HG03064 (cell line): ENCODE measurements around the gene WRAP73.
"Not testable (repeated sequence)": the region's sequence is repeated elsewhere in the genome, so short reads cannot be mapped to it uniquely, and the experiment has no call there.

ENCODE experiments used
- ATAC-seq: cut with Tn5 transposase; IDR thresholded peaks from one replicate; pipeline ENCODE4 v1.9.1; 2021; ENCODE audit warnings: low read depth; ENCODE audit not compliant: unreplicated experiment

Gene WRAP73

GRCh38 chr1:3601743-3602142 lies 48.2 kb downstream of the WRAP73 start:
- ATAC-seq = no peak

GRCh38 chr1:3600354-3600753 lies 49.5 kb downstream of the WRAP73 start:
- no peak for ATAC-seq

DNA sequence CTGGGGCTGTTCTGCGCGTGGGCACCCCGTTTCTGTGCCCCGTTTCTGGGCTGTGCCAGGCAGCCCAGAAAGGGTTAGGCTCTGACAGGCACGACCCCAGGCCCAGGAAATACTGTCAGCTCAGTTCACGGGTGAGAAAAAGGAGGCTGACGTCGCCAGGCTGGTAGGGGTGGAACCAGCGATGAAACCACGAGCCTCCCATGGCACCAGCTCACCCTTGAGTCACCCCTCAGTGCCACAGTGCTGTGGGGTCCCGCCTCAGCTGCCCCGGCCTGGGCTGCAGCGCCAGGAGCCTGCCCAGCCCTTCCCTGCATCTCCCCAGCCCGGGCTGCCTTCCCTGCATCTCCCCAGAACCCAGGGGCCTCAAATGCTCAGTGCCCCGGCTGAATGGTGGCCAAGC lies 50.1 kb downstream of the WRAP73 start:
- ATAC-seq = no peak

DNA sequence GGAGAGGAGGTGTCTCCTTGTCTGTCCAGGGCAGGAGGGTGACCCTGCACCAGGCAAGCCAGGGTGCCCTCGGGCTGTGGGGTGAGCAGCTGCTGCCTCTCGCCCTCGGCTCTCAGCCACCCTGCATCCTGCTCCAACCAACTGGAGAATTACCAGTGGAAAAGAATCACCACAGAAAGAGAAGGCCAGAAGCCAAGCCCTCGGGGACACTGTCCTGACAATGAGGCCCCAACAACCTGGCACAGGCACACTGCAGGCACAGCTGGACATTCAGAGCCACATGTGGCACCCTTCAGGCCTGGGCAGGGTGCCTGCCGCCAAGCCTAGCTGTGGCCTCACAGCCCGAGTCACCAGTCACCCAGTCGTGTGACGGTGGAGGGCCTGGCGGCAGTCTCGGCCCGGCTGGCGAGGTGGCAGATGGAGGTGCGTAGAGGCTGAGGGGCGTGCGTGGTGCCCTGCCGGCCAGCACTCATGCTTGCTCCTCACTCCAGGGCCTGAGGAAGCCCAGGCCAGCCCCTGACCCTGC lies 50.6 kb downstream of the WRAP73 start:
- ATAC-seq = no peak

DNA sequence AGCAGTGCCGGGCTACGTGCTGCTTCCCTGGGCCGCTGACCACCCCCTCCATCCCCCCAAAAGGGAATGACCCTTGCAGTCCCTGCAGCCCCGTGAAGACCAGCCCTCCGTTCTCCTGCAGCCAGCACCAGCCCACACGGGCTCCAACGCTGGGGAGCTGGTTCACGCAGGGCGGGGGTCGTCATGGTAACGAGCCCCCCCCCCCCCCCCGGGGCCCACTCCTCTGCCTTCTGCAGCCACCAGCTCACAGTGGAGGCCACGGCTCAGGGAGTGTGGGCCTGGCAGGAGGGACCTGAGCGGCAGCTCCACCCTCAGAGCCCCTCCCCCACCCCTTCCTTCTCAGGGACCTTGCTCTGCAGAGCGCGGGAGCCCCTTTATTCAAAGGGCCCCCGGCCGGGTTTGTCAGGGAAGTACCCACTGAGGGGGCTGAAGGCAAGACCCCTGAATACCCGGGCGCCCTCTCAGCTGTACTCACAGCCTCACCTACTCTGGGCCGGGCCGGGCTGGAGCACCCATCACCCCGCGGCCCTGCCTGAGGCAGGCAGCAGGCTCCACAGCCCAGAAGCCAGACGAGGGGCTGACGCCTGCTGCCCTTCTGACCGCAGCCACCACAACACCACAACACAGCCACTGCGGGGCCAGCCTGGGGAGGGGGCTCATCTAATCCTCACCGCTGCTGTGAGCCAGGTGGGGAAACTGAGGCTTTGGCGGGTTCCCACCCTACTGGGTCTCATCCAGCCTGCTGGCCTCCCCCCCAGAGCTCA lies 51.2 kb downstream of the WRAP73 start:
- no peak for ATAC-seq

DNA sequence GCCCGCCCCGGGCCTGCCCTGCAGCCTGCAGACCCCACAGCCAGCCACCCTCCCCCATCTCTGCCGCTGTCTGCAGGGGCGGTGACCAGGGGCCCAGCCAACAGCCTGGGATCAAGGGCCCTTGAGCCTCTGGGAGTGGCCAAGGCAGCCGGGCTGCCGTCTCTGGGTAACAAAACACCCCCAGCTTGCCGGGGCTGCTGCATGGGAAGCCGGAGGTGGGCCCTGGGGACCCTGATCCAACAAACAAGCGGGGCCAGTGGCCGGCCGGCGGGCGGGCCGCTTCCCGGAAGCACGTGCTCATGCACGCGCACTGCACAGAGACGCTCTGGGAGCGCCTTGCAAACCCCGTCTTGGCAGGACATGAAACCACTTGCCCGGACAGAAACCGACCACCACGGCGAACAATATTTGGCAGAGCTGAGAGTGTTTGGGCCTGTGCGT lies 51.8 kb downstream of the WRAP73 start:
- no peak for ATAC-seq

GRCh38 chr1:3597599-3597964 lies 52.3 kb downstream of the WRAP73 start:
- ATAC-seq = no peak

DNA sequence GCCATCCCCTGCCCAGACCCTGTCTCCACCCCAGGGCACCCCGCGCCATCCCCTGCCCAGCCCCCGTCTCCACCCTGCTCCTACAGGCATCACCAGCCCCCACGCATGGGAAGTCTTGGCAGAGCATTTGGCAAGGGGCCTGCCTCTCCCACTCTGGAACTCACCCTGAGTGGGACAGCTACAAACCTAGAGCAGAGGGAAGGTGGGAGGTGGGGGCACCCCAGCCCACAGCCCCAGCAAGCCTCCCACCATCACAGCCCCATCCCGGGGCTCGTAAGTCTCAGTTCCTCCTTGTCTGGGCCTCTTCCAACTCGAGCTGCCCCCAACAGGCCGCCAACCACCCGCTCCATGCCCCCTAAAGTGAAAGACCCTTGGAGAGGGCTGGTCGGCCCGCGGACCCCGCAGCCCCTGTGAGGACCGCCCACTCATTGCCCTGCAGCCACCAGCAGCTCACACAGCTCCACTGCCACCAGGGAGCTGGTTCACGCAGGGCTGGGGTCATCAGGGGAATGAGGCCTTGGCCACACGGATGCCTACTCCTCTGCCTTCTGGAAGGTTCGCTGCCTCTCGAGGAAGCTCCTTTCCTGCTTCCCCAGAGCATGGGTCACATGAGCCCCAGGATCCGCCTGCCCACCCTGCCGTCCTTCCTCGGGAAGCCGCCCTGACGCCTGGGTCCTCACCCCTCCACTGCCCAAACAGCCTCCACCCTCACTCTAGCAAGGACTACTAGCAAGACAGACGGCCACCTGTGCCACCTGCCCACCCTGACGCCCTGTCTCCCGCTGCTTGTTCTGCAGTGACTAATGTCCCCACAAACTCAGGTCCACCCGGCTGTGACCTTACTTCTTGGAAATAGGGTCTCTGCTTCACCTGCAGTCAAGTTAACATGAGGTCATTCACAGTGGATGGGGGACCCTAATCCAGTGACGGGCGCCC lies 53.0 kb downstream of the WRAP73 start:
- no peak for ATAC-seq

DNA sequence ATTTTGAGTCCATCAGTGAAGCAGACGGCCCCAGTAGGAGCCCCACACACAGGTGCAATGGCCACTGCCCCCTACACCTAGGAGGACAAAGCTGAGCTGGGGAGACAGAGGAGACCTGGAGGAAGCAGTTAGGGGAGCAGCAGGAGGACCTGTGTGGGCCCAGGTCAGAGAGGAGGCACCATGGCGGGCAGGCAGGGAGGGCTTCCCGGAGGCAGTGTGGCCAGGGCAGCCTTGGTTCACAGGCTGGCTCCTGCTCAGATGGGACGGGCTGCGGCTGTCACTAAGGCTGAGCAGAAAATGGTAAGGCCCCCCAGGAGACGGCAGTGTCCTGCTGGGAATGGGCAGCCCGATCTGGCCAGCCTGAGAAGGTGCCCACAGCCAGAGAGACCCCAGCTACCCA lies 54.0 kb downstream of the WRAP73 start:
- no peak for ATAC-seq

- ATAC-seq = no peak
Observed at GRCh38 chr1:3594706-3595377, 55.1 kb downstream of the WRAP73 start.

DNA sequence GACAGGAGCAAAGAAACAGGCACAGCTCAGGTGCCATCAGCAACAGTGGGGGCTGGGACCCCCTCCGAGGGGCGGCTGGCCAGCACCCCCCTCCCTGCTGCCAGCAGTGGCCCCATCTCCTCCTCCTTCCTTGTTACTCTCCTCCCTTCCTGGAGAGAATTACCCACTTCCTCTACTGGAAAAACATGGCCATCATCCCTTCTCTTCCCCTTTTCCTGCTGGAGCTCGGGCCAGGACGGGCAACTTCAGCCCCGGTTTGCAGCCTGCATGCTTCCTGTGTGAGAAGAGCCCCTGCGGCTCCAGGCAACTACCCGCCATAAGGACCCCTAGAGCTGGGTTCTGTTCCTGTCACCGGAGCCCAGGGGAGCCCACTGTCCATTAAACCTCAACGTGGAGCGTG lies 56.2 kb downstream of the WRAP73 start:
- ATAC-seq = no peak

GRCh38 chr1:3593334-3593733 lies 56.6 kb downstream of the WRAP73 start:
- no peak for ATAC-seq

- ATAC-seq = no peak
Observed at GRCh38 chr1:3590951-3591865, 58.7 kb downstream of the WRAP73 start.

- ATAC-seq = no peak
Observed at GRCh38 chr1:3590139-3590763, 59.7 kb downstream of the WRAP73 start.

DNA sequence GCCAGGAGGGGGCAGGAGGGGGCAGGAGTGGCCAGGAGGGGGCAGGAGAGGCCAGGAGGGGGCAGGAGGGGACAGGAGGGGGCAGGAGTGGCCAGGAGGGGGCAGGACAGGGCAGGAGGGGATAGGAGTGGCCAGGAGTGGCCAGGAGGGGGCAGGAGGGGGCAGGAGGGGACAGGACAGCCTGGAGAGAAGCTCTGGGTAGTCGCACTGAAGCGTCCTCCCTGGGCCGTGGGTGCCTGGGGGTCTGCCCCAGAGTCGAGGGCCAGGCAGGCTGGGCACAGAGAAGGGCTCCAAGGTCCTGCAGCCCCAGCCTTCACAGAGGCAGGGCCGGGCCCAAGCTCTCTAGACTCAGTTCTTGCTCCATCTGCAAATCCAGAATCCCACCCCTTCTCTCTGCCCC lies 61.5 kb downstream of the WRAP73 start:
- no peak for ATAC-seq

GRCh38 chr1:3586986-3587759 lies 62.7 kb downstream of the WRAP73 start:
- no peak for ATAC-seq

GRCh38 chr1:3585940-3586568 lies 63.8 kb downstream of the WRAP73 start:
- no peak for ATAC-seq

- not testable (repeated sequence) for ATAC-seq
Observed at GRCh38 chr1:3585353-3585868, 64.5 kb downstream of the WRAP73 start.
